Measurements from ENCODE around the gene HOXD9.

The HOXD9 gene

GRCh38 chr2:176098366-176099158, 24.0 kb upstream of the HOXD9 start:
- no peak for DNase-seq (ENCODE audit: low read depth)

- no peak for DNase-seq (ENCODE audit: low read depth)
These were observed 23.3 kb upstream of the HOXD9 start for GRCh38 chr2:176099159-176099727.

- no peak for DNase-seq (ENCODE audit: low read depth)
These were observed 22.6 kb upstream of the HOXD9 start, which contains the start of gene HOXD12 for GRCh38 chr2:176099728-176100546. Gene HOXD12 (plus strand): TSS chr2:176099795. CDS start chr2:176099802, 7 bp downstream.

- DNase-seq (ENCODE audit: low read depth), result no peak
These were observed 21.9 kb upstream of the HOXD9 start for GRCh38 chr2:176100547-176101140.

GRCh38 chr2:176101216-176101830, 21.2 kb upstream of the HOXD9 start:
- DNase-seq (ENCODE audit: low read depth), result no peak

- DNase-seq (ENCODE audit: low read depth), result no peak
These were observed 20.7 kb upstream of the HOXD9 start for GRCh38 chr2:176101842-176102241.

- DNase-seq (ENCODE audit: low read depth), result no peak
These were observed 20.1 kb upstream of the HOXD9 start for GRCh38 chr2:176102309-176102866.

GRCh38 chr2:176103194-176103593, 19.3 kb upstream of the HOXD9 start:
- DNase-seq (ENCODE audit: low read depth), result no peak

- no peak for DNase-seq (ENCODE audit: low read depth)
These were observed 18.7 kb upstream of the HOXD9 start for GRCh38 chr2:176103742-176104315.

GRCh38 chr2:176104316-176105077, 18.0 kb upstream of the HOXD9 start:
- no peak for DNase-seq (ENCODE audit: low read depth)

GRCh38 chr2:176105078-176105729, 17.3 kb upstream of the HOXD9 start:
- no peak for DNase-seq (ENCODE audit: low read depth)

GRCh38 chr2:176105730-176106580, 16.6 kb upstream of the HOXD9 start:
- DNase-seq (ENCODE audit: low read depth), result no peak

GRCh38 chr2:176106581-176107539, 15.7 kb upstream of the HOXD9 start, which contains the start of gene HOXD11:
Gene HOXD11 (plus strand): TSS chr2:176107280. CDS start chr2:176107356, 76 bp downstream.
- no peak for DNase-seq (ENCODE audit: low read depth)

- DNase-seq (ENCODE audit: low read depth), result no peak
These were observed 14.8 kb upstream of the HOXD9 start for GRCh38 chr2:176107731-176108181.

GRCh38 chr2:176109192-176109901, 13.2 kb upstream of the HOXD9 start:
- no peak for DNase-seq (ENCODE audit: low read depth)

- no peak for DNase-seq (ENCODE audit: low read depth)
These were observed 12.6 kb upstream of the HOXD9 start for GRCh38 chr2:176109946-176110345.
